CD4-positive, alpha-beta T cell (primary cell): ENCODE data around the gene RDH8. TPM values are rescaled to one million over a fixed set of nuclear protein-coding genes. Genes with fewer than 3 reads are reported as not detected.

Experiments
- ATAC-seq: fragments of 200-7000 bp; cut with Tn5 transposase; one replicate; pipeline ENCODE4 v1.10.0; 2022; ENCODE audit warnings: mild to moderate bottlenecking; ENCODE audit not compliant: poor library complexity
- CTCF ChIA-PET: fragments of 350-600 bp; sonication (Branson Sonifier 250); formaldehyde crosslinking; loops from one replicate; lab custom pipeline; 2021; ENCODE audit warnings: antibody characterized with exemption, inconsistent platforms; lab: Charles Lee
- POLR2A ChIA-PET: fragments of 350-600 bp; sonication (Branson Sonifier 250); formaldehyde crosslinking; loops from one replicate; lab custom pipeline; 2021; ENCODE audit warnings: antibody characterized with exemption, inconsistent platforms; lab: Charles Lee
- DNase-seq, 14 experiments: peaks; one replicate each; pipeline ENCODE4 v3.0.0-alpha.2; 2013 to 2020; ENCODE audit warnings: mixed read lengths in 2 of 14
- H3K27ac ChIP-seq, 2 donors: one replicate each; pipeline versions ENCODE4 v1.5.1 to v1.7.0; 2013; ENCODE audit warnings: low read length in 2 of 2, low read depth in 1 of 2, mild to moderate bottlenecking in 1 of 2
- H3K27me3 ChIP-seq, 2 experiments: 1 replicate in 1 of 2; 2 replicates in 1 of 2; pipeline versions ENCODE4 v1.6.1 to v1.7.0; 2013; ENCODE audit warnings: low read length in 2 of 2, control low read depth in 1 of 2, mild to moderate bottlenecking in 1 of 2, moderate library complexity in 1 of 2; ENCODE audit not compliant: insufficient read depth in 2 of 2, control insufficient read depth in 1 of 2
- H3K36me3 ChIP-seq: one replicate; pipeline ENCODE4 v1.6.1; 2013; ENCODE audit warnings: low read length, control low read depth; ENCODE audit not compliant: insufficient read depth
- H3K4me1 ChIP-seq: one replicate; pipeline ENCODE4 v1.6.1; 2013; ENCODE audit warnings: low read length, control low read depth; ENCODE audit not compliant: insufficient read depth
- H3K4me3 ChIP-seq: one replicate; pipeline ENCODE4 v1.5.1; 2013; ENCODE audit warnings: mild to moderate bottlenecking, low read length, moderate library complexity
- H3K9me3 ChIP-seq, 2 experiments: 1 replicate in 1 of 2; 2 replicates in 1 of 2; pipeline versions ENCODE4 v1.6.1 to v1.7.0; 2013; ENCODE audit warnings: low read length in 2 of 2, mild to moderate bottlenecking in 2 of 2, control low read depth in 1 of 2, moderate library complexity in 1 of 2; ENCODE audit not compliant: control insufficient read depth in 1 of 2, insufficient read depth in 1 of 2
- H3K27ac Mint-ChIP-seq: one replicate; pipeline ENCODE4 v1.8.0; 2020; ENCODE audit warnings: mixed read lengths
- H3K27me3 Mint-ChIP-seq: one replicate; pipeline ENCODE4 v1.8.0; 2021; ENCODE audit warnings: mixed read lengths
- H3K36me3 Mint-ChIP-seq: one replicate; pipeline ENCODE4 v1.8.0; 2021; ENCODE audit warnings: low read depth, mixed read lengths
- H3K4me1 Mint-ChIP-seq: one replicate; pipeline ENCODE4 v1.8.0; 2021; ENCODE audit warnings: low read depth, mixed read lengths
- H3K4me3 Mint-ChIP-seq: one replicate; pipeline ENCODE4 v1.8.0; 2020; ENCODE audit warnings: mild to moderate bottlenecking, mixed read lengths
- H3K9me3 Mint-ChIP-seq: one replicate; pipeline ENCODE4 v1.8.0; 2020; ENCODE audit warnings: mixed read lengths
- CTCF ChIP-seq: fragments of 200-600 bp; IDR thresholded peaks from one replicate; pipeline ENCODE4 v1.8.0; 2022; ENCODE audit warnings: antibody characterized with exemption, mild to moderate bottlenecking
- intact Hi-C, 2 experiments: fragments of 100-400 bp; cut with DNase I in 1 of 2; cut with micrococcal nuclease in 1 of 2; formaldehyde crosslinking; loops; one replicate each; pipeline versions ENCODE4 v1.15.1 to v1.9.0; 2023 to 2025; cut with DNase I, micrococcal nuclease
- total RNA-seq, 174 experiments: library from RNA in 2 of 174; stranded (reverse) in 2 of 174; gene quantifications; one replicate each; pipeline ENCODE4 v1.2.3 and lab custom pipeline; 2021 to 2026

RDH8 gene
- total RNA-seq, 2 experiments from 2014 or later: not detected

- Mint-ChIP-seq H3K9me3 (no peaks in the 10 kb centered on the region), H3K27ac (no peak overlapping the region), H3K4me3 (peak overlapping the region; percentile 1), H3K27me3 (peaks cover 73% of the 10 kb centered on the region), H3K36me3 (no peaks in the 10 kb centered on the region), H3K4me1 (peaks cover 17% of the 10 kb centered on the region)
- DNase-seq (no peak), ATAC-seq (no peak)
- peaks cover 0 to 20% of the 10 kb centered on the region in 2 experiments for H3K9me3 ChIP-seq
- no peak for TF ChIP-seq CTCF
- no peaks in the 10 kb centered on the region for H3K36me3 ChIP-seq
- ChIA-PET CTCF (interaction anchor here (1.4 kb wide), 1 partner anchor 20 kb away, joined by 3 read pairs; no protein-coding TSS in a partner anchor), POLR2A (no interaction called here)
- peaks cover 67% of the 10 kb centered on the region for H3K4me1 ChIP-seq
- intact Hi-C loops: no loop called here
- H3K27ac ChIP-seq: no peak overlapping the region
- no peak overlapping the region for H3K4me3 ChIP-seq
- H3K27me3 ChIP-seq: peaks cover 54 to 62% of the 10 kb centered on the region in 2 experiments
These were observed 5.0 kb upstream of the RDH8 start for GRCh38 chr19:10008184-10008765.

GRCh38 chr19:10009714-10010224, 3.5 kb upstream of the RDH8 start:
- CTCF ChIA-PET: interaction anchor here (0.6 to 1.4 kb wide), 2 partner anchors 18 to 626 kb away, joined by 3 read pairs; no protein-coding TSS in a partner anchor
- peaks cover 77% of the 10 kb centered on the region for H3K27me3 Mint-ChIP-seq

GRCh38 chr19:10010247-10010691, 3.0 kb upstream of the RDH8 start, which contains the start of gene COL5A3:
COL5A3 (minus strand) TSS chr19:10010504; CDS start chr19:10010385, 119 bp downstream.
- ChIA-PET CTCF (interaction anchor here (0.6 kb wide), 1 partner anchor 626 kb away, joined by 3 read pairs; no protein-coding TSS in a partner anchor), POLR2A (no interaction called here)
- Mint-ChIP-seq H3K9me3 (no peaks in the 10 kb centered on the region), H3K4me1 (peaks cover 11% of the 10 kb centered on the region), H3K4me3 (peak within 1 kb of the TSS; percentile 11), H3K27ac (peak within 1 kb of the TSS; percentile 13), H3K27me3 (peaks cover 74% of the 10 kb centered on the region), H3K36me3 (no peaks in the 10 kb centered on the region)
- DNase-seq: no peak
- Histone ChIP-seq H3K27ac (no peak within 1 kb of the TSS), H3K27me3 (peaks cover 52 to 67% of the 10 kb centered on the region in 2 experiments), H3K36me3 (no peaks in the 10 kb centered on the region), H3K4me3 (peak within 1 kb of the TSS; percentile 14), H3K4me1 (peaks cover 49% of the 10 kb centered on the region), H3K9me3 (peaks cover 0 to 20% of the 10 kb centered on the region in 2 experiments)
- no peak for TF ChIP-seq CTCF
- intact Hi-C loops: no loop called here
- ATAC-seq: no peak

More at GRCh38 chr19:10009714-10010224, 3.5 kb upstream of the RDH8 start:
- H3K4me3 Mint-ChIP-seq: peak overlapping the region; percentile 11
- Histone ChIP-seq H3K27me3 (peaks cover 52 to 67% of the 10 kb centered on the region in 2 experiments), H3K9me3 (peaks cover 0 to 20% of the 10 kb centered on the region in 2 experiments), H3K4me1 (peaks cover 52% of the 10 kb centered on the region), H3K27ac (no peak overlapping the region), H3K4me3 (peak overlapping the region; percentile 14), H3K36me3 (no peaks in the 10 kb centered on the region)
- TF ChIP-seq CTCF: no peak
- POLR2A ChIA-PET: no interaction called here
- ATAC-seq: peak; percentile 28
- H3K36me3 Mint-ChIP-seq: no peaks in the 10 kb centered on the region
- no peaks in the 10 kb centered on the region for H3K9me3 Mint-ChIP-seq
- H3K27ac Mint-ChIP-seq: peak overlapping the region; percentile 13
- DNase-seq: peak in 2 of 14 experiments; percentile 40 to 62
- peaks cover 13% of the 10 kb centered on the region for H3K4me1 Mint-ChIP-seq
- intact Hi-C loops: no loop called here
